Measurements from ENCODE around the gene GSG1L2. TPM values are rescaled to one million over a fixed set of nuclear protein-coding genes. Genes with fewer than 3 reads are reported as not detected.

GSG1L2 gene
- total and polyA plus RNA-seq, 2 donors (not counting 1 experiment from before 2014, with no cell fraction given), result not detected

- Mint-ChIP-seq H3K9me3 (ENCODE audit: insufficient read depth) (peaks cover 3% of the 10 kb centered on the region), H3K4me1 (no peaks in the 10 kb centered on the region), H3K4me3 (no peak overlapping the region), H3K27ac (no peak overlapping the region), H3K27me3 (peaks cover 14% of the 10 kb centered on the region)
- Histone ChIP-seq H3K4me3 (ENCODE audit: control extremely low read depth in 1 of 5, extremely low read depth in 1 of 5, insufficient read depth in 1 of 5, low read depth in 2 of 5, low read length in 4 of 5) (no peak overlapping the region), H3K27me3 (replicated peaks in 1 of 4; ENCODE audit: control extremely low read depth in 1 of 4, control insufficient read depth in 3 of 4, insufficient read depth in 4 of 4, low read length in 3 of 4) (peaks cover 0 to 4% (median 0%) of the 10 kb centered on the region in 4 experiments), H3K4me1 (ENCODE audit: control insufficient read depth in 2 of 2, insufficient read depth in 2 of 2, low read length in 2 of 2) (no peaks in the 10 kb centered on the region), H3K9me3 (ENCODE audit: control extremely low read depth in 1 of 3, control insufficient read depth in 2 of 3, insufficient read depth in 1 of 3, low read length in 2 of 3) (peaks cover 0 to 7% (median 0%) of the 10 kb centered on the region in 3 donors), H3K4me2 (replicated peaks; ENCODE audit: low read depth, low read length, poor library complexity, severe bottlenecking) (no peak overlapping the region), H3K9ac (ENCODE audit: low read length) (no peak overlapping the region), H3K27ac (ENCODE audit: low read length in 2 of 2) (no peak overlapping the region), H2AFZ (ENCODE audit: insufficient read depth, low read depth, low read length, poor library complexity, severe bottlenecking) (no peak overlapping the region), H4K20me1 (ENCODE audit: control insufficient read depth, insufficient read depth, low read length, poor library complexity, severe bottlenecking) (no peaks in the 10 kb centered on the region), H3K79me2 (ENCODE audit: control insufficient read depth, insufficient read depth, low read length) (no peaks in the 10 kb centered on the region), H3K36me3 (replicated peaks in 1 of 2; ENCODE audit: control extremely low read depth in 1 of 2, control insufficient read depth in 1 of 2, extremely low read depth in 1 of 2, insufficient read depth in 2 of 2, low read length in 1 of 2) (no peaks in the 10 kb centered on the region)
- DNase-seq (no peak), ATAC-seq (ENCODE audit: low read depth) (no peak)
- CTCF ChIA-PET, result no interaction called here
- TF ChIP-seq, protein P1, sequence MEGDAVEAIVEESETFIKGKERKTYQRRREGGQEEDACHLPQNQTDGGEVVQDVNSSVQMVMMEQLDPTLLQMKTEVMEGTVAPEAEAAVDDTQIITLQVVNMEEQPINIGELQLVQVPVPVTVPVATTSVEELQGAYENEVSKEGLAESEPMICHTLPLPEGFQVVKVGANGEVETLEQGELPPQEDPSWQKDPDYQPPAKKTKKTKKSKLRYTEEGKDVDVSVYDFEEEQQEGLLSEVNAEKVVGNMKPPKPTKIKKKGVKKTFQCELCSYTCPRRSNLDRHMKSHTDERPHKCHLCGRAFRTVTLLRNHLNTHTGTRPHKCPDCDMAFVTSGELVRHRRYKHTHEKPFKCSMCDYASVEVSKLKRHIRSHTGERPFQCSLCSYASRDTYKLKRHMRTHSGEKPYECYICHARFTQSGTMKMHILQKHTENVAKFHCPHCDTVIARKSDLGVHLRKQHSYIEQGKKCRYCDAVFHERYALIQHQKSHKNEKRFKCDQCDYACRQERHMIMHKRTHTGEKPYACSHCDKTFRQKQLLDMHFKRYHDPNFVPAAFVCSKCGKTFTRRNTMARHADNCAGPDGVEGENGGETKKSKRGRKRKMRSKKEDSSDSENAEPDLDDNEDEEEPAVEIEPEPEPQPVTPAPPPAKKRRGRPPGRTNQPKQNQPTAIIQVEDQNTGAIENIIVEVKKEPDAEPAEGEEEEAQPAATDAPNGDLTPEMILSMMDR (IDR thresholded peaks at IDR 0.05), result no peak
- TF ChIP-seq EZH2 (IDR thresholded peaks at IDR 0.05; ENCODE audit: borderline replicate concordance, insufficient read depth, low read depth, low read length, poor library complexity, severe bottlenecking), result no peak
- 58% methylated on average over 4 of the region's 4 CpGs for WGBS (ENCODE audit: insufficient coverage)
- intact Hi-C loops (cut with micrococcal nuclease), result no loop called here
- POLR2A ChIA-PET, result no interaction called here
Observed at GRCh38 chr17:9802697-9803096, 19.2 kb downstream of the GSG1L2 start.

GRCh38 chr17:9802294-9802693, 19.6 kb downstream of the GSG1L2 start:
- TF ChIP-seq EZH2 (IDR thresholded peaks at IDR 0.05; ENCODE audit: borderline replicate concordance, insufficient read depth, low read depth, low read length, poor library complexity, severe bottlenecking), result no peak
- TF ChIP-seq, protein P1 (IDR thresholded peaks at IDR 0.05), result no peak
- peaks cover 15% of the 10 kb centered on the region for H3K27me3 Mint-ChIP-seq
- H3K4me2 ChIP-seq (replicated peaks; ENCODE audit: low read depth, low read length, poor library complexity, severe bottlenecking), result no peak overlapping the region
- peaks cover 3% of the 10 kb centered on the region for H3K9me3 Mint-ChIP-seq (ENCODE audit: insufficient read depth)
- H3K9ac ChIP-seq (ENCODE audit: low read length), result no peak overlapping the region
- H4K20me1 ChIP-seq (ENCODE audit: control insufficient read depth, insufficient read depth, low read length, poor library complexity, severe bottlenecking), result no peaks in the 10 kb centered on the region
- peaks cover 0 to 4% (median 0%) of the 10 kb centered on the region in 4 experiments for H3K27me3 ChIP-seq (replicated peaks in 1 of 4; ENCODE audit: control extremely low read depth in 1 of 4, control insufficient read depth in 3 of 4, insufficient read depth in 4 of 4, low read length in 3 of 4)
- H3K79me2 ChIP-seq (ENCODE audit: control insufficient read depth, insufficient read depth, low read length), result no peaks in the 10 kb centered on the region
- H3K9me3 ChIP-seq (ENCODE audit: control extremely low read depth in 1 of 3, control insufficient read depth in 2 of 3, insufficient read depth in 1 of 3, low read length in 2 of 3), result peaks cover 0 to 7% (median 0%) of the 10 kb centered on the region in 3 donors
- no peaks in the 10 kb centered on the region for H3K4me1 ChIP-seq (ENCODE audit: control insufficient read depth in 2 of 2, insufficient read depth in 2 of 2, low read length in 2 of 2)
- no peak overlapping the region for H3K4me3 Mint-ChIP-seq
- H2AFZ ChIP-seq (ENCODE audit: insufficient read depth, low read depth, low read length, poor library complexity, severe bottlenecking), result no peak overlapping the region
- no peak for DNase-seq
- no peaks in the 10 kb centered on the region for H3K36me3 ChIP-seq (replicated peaks in 1 of 2; ENCODE audit: control extremely low read depth in 1 of 2, control insufficient read depth in 1 of 2, extremely low read depth in 1 of 2, insufficient read depth in 2 of 2, low read length in 1 of 2)
- H3K27ac Mint-ChIP-seq, result no peak overlapping the region
- H3K4me1 Mint-ChIP-seq, result no peaks in the 10 kb centered on the region
- intact Hi-C loops (cut with micrococcal nuclease), result no loop called here
- 76% methylated on average over 13 of the region's 13 CpGs for WGBS (ENCODE audit: insufficient coverage)
- ChIA-PET POLR2A (no interaction called here), CTCF (no interaction called here)
- no peak overlapping the region for H3K4me3 ChIP-seq (ENCODE audit: control extremely low read depth in 1 of 5, extremely low read depth in 1 of 5, insufficient read depth in 1 of 5, low read depth in 2 of 5, low read length in 4 of 5)
- no peak overlapping the region for H3K27ac ChIP-seq (ENCODE audit: low read length in 2 of 2)
- no peak for ATAC-seq (ENCODE audit: low read depth)
